Umbilical cord (tissue), 2 donors: ENCODE results near the gene XPO6. TPM values are rescaled to one million over a fixed set of nuclear protein-coding genes. Genes with fewer than 3 reads are reported as not detected.
"Not testable (repeated sequence)": the region's sequence is repeated elsewhere in the genome, so short reads cannot be mapped to it uniquely, and the experiment has no call there.

Experiments used
- DNase-seq: peaks from one replicate; pipeline ENCODE4 v3.0.0-alpha.2; 2015; ENCODE audit warnings: low spot score
- total RNA-seq: library from RNA; depleted of rRNA; stranded (reverse); fragments of >200 nt; gene quantifications from one replicate; pipeline ENCODE4 v1.2.3, GENCODE V29; 2014; ENCODE audit warnings: low replicate concordance; ENCODE audit not compliant: insufficient read depth

Gene XPO6
- total RNA-seq, 1 donor from 2014 or later = 140 TPM

- DNase-seq = no peak
Measured at GRCh38 chr16:28151180-28151579, 60.6 kb downstream of the XPO6 start.

GRCh38 chr16:28149011-28149888 is 62.5 kb downstream of the XPO6 start:
- no peak for DNase-seq

DNA sequence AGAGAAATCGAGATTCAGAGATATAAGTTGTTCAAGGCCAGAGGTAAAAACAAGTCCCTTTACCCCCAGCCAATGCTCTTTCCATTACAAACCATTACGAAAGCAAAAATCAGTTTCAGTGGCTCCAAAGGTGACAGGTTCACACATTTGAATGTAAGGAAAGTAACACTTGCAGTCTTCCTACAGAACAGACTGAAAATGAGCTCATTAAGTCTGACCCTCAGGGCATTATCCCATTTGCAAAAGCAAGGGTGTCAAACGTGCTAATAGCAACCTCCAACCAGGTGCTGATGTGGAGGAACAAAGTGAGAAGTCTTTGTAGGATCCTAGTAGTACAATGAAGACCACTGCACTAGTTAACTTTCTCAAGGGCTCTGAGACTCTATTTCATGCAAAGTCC is 65.2 kb downstream of the XPO6 start:
- DNase-seq = no peak

GRCh38 chr16:28145796-28146195 is 66.0 kb downstream of the XPO6 start:
- no peak for DNase-seq

DNA sequence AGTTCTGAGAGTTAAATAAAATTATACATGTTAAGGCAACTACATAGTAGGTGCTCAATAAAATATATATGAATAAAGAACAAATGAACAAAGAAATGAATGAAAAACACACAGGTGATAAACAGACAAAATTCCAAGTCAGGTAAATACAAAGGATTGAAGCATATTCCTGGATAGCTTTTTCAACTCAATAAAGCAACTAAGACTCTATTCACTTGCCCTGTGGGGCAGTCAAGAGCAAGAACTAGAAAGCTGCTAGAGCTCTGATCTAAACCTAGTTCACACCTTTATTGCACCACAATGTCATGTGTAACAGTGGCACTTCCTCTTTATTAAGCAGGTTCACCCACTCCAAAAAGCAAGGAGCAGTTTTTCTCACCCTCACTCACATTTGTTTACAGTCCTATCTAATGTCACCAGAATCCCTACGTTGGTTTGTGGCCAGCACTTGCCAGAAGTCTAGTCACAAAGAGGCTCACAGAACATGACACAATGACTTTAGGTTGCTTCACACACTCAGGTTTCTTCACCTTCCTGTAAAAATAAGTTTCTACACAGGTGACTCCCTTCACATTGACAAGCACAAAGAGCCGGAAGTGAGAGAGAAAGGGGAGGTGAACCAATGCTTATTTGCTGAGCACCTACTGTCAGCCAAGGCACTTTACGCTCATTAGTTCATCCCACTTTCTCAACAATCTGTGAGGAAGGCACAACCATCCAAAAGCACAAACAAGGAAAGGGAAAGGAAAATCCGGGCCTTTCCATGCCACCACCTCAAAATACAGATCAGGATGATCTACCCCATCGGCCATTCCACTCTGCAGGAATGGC is 70.8 kb downstream of the XPO6 start:
- no peak for DNase-seq

DNA sequence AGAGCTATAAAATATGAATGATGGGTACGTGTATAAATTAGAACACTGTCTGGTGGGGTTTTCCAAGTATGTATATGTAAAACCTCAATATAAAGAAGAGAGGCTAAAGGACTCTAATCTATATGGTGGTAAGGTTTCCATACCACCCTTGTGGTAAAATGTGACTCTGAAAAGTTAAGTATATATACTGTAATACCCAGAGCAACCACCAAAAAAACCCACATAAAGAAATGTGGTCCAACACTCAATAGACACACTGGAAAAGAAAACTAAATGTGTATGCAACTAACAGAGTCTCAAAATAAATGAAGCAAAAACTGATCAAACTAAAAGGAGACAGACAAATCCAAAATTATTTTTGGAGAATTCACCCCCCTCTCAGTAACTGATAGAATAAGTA is 72.2 kb downstream of the XPO6 start:
- DNase-seq = no peak

GRCh38 chr16:28136751-28137434 is 74.9 kb downstream of the XPO6 start:
- no peak for DNase-seq

GRCh38 chr16:28133666-28134065 is 78.1 kb downstream of the XPO6 start:
- DNase-seq = no peak

GRCh38 chr16:28131743-28132393 is 79.9 kb downstream of the XPO6 start:
- DNase-seq = no peak

DNA sequence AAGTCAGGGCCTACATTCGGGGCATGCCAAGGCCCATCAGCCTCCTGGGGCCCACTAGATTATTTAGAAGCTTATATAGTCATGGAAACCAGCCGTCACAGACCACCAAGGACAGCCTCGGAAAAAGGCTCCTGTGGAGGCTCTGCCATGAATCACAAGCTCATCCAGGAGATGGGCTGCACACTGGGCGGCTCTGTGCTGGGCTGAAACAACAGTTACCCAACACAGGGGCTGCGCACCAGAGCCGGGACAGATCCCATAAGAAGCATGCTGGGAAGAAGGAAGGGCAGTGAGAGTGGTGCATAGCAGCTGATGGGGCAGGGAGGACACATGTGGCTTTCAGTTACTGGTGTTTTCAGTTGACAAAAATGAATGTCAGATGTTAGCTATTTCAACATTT is 80.6 kb downstream of the XPO6 start:
- DNase-seq = peak; percentile 52

GRCh38 chr16:28130099-28131088 is 81.4 kb downstream of the XPO6 start:
- peak; percentile 84 for DNase-seq

GRCh38 chr16:28126684-28127620 is 84.8 kb downstream of the XPO6 start:
- no peak for DNase-seq

- DNase-seq = no peak
Measured at GRCh38 chr16:28125592-28125991, 86.2 kb downstream of the XPO6 start.

DNA sequence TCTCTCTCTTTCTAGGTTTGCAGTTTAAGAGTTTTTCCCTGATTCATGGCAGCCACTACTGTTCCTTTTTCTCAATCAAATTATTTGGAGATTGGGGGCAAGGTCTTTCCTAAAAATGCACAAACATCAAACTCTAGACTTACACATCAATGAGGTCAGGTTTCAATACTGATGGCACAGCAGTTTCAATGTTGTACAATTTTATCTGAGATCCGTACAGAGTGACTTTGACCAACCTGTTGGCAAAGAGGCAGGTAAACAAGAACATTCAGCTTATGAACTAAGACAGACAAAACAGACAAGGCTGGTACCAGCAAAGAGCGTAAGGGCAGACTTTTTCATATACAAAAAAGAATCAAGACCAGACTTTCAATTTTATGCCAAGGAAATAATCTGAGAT is 90.2 kb downstream of the XPO6 start:
- no peak for DNase-seq

- no peak for DNase-seq
Measured at GRCh38 chr16:28120754-28121153, 91.0 kb downstream of the XPO6 start.

- DNase-seq = no peak
Measured at GRCh38 chr16:28118637-28119036, 93.1 kb downstream of the XPO6 start.

GRCh38 chr16:28117168-28117565 is 94.6 kb downstream of the XPO6 start:
- no peak for DNase-seq

GRCh38 chr16:28115866-28116265 is 95.9 kb downstream of the XPO6 start:
- DNase-seq = not testable (repeated sequence)

DNA sequence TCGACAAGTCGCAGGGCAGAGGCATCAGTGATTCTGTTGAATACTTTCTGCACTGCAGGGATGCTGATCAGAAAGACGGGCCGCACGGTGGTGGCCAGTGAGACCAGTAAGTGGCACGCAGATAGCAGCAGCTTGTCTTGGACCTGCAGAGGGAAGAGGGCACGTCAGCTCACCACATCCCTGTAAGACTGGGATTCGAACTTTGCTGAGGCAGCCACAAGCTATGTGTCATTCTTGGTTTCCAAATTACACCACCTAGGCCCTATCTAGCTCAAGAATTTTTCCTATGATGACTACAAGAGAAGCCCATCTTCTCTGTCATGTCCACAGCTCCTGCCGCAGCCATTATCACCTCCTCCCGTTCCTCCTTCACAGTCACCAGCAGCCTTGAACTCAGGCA is 98.9 kb downstream of the XPO6 start:
- DNase-seq = no peak
